Uterus (tissue), 2 donors: ENCODE results near the gene SAMD9.

Experiments
- POLR2A ChIP-seq, 2 donors: fragments of 450-650 bp; IDR thresholded peaks; one replicate each; pipeline ENCODE4 v1.6.1; 2016; ENCODE audit warnings: antibody characterized with exemption in 2 of 2, mild to moderate bottlenecking in 1 of 2, moderate library complexity in 1 of 2
- TF ChIP-seq, protein P1 (sequence below), 4 experiments: fragments of 200-600 bp in 2 of 4; fragments of 450-650 bp in 2 of 4; sonication (generic) in 2 of 4; IDR thresholded peaks; one replicate each; pipeline ENCODE4 v1.5.1; 2016 to 2019; ENCODE audit warnings: antibody characterized with exemption in 4 of 4, mild to moderate bottlenecking in 2 of 4, moderate library complexity in 1 of 4

DNA sequence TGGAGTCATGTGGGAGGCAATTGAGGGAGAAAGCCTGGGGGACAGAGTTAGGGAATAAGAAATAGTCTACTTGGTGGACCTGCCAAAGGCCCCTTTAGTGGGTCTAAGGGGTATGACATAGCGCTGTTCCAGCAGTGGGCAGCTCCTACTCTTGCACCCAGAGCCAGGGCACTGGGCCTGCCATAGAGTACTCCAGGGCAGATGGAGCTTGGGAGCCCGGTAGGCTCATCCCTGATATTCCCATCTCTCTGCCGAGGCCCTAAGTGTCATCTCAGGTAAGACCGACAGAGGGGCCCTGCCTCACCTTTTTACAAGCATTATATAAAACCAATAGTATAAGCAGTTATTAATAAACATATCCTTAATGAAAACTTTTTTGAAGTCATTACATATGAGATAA, 20.8 kb upstream of the SAMD9 start:
- no peak for TF ChIP-seq POLR2A (IDR thresholded peaks at IDR 0.05)
- TF ChIP-seq, protein P1, sequence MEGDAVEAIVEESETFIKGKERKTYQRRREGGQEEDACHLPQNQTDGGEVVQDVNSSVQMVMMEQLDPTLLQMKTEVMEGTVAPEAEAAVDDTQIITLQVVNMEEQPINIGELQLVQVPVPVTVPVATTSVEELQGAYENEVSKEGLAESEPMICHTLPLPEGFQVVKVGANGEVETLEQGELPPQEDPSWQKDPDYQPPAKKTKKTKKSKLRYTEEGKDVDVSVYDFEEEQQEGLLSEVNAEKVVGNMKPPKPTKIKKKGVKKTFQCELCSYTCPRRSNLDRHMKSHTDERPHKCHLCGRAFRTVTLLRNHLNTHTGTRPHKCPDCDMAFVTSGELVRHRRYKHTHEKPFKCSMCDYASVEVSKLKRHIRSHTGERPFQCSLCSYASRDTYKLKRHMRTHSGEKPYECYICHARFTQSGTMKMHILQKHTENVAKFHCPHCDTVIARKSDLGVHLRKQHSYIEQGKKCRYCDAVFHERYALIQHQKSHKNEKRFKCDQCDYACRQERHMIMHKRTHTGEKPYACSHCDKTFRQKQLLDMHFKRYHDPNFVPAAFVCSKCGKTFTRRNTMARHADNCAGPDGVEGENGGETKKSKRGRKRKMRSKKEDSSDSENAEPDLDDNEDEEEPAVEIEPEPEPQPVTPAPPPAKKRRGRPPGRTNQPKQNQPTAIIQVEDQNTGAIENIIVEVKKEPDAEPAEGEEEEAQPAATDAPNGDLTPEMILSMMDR (IDR thresholded peaks at IDR 0.05) = no peak
